HEK293 (cell line): ENCODE results near the gene GAL.

Experiments
- BCL11A ChIP-seq: fragments of 450-650 bp; formaldehyde crosslinking; IDR thresholded peaks from 2 replicates; pipeline ENCODE4 v1.5.1; 2016; ENCODE audit warnings: low read depth, missing biosample characterization, missing genetic modification characterization
- MYNN ChIP-seq: fragments of 450-650 bp; formaldehyde crosslinking; IDR thresholded peaks from 2 replicates; pipeline ENCODE4 v1.5.1; 2016; ENCODE audit warnings: missing biosample characterization, missing genetic modification characterization, borderline replicate concordance
- REST ChIP-seq: fragments of 450-650 bp; formaldehyde crosslinking; IDR thresholded peaks from 2 replicates; pipeline ENCODE4 v1.5.1; 2016; ENCODE audit warnings: missing biosample characterization, missing genetic modification characterization
- TCF7L2 ChIP-seq: IDR thresholded peaks from 2 replicates; pipeline ENCODE4 v1.6.1; 2011; ENCODE audit warnings: low read depth, mild to moderate bottlenecking, inconsistent platforms, low read length, moderate library complexity, borderline replicate concordance
- YY1 ChIP-seq: fragments of 450-650 bp; formaldehyde crosslinking; IDR thresholded peaks from 2 replicates; pipeline ENCODE4 v1.5.1; 2018; ENCODE audit warnings: missing biosample characterization, missing genetic modification characterization
- ZBTB7A ChIP-seq: fragments of 450-650 bp; formaldehyde crosslinking; IDR thresholded peaks from 2 replicates; pipeline ENCODE4 v1.5.1; 2016; ENCODE audit warnings: low read depth, missing biosample characterization, missing genetic modification characterization
- ZNF132 ChIP-seq: fragments of 450-650 bp; formaldehyde crosslinking; IDR thresholded peaks from 2 replicates; pipeline ENCODE4 v1.5.1; 2017; ENCODE audit warnings: missing biosample characterization, missing genetic modification characterization, borderline replicate concordance
- ZNF175 ChIP-seq: fragments of 450-650 bp; formaldehyde crosslinking; IDR thresholded peaks from 2 replicates; pipeline ENCODE4 v1.5.1; 2016; ENCODE audit warnings: missing biosample characterization, missing genetic modification characterization
- ZNF274 ChIP-seq, 2 experiments: fragments of 200-500 bp in 1 of 2; fragments of 450-650 bp in 1 of 2; sonication (Bioruptor generic) in 1 of 2; formaldehyde crosslinking in 1 of 2; IDR thresholded peaks; 2 replicates each; pipeline versions ENCODE4 v1.5.1 to v1.6.1; 2014 to 2016; ENCODE audit warnings: borderline replicate concordance in 1 of 2, inconsistent platforms in 1 of 2, low read length in 1 of 2, missing biosample characterization in 1 of 2, missing genetic modification characterization in 1 of 2
- ZNF596 ChIP-seq: fragments of 450-650 bp; IDR thresholded peaks from 2 replicates; pipeline ENCODE4 v1.5.0; 2018; ENCODE audit warnings: missing biosample characterization, mild to moderate bottlenecking, missing genetic modification characterization, moderate library complexity
- ZNF660 ChIP-seq: fragments of 450-650 bp; IDR thresholded peaks from 2 replicates; pipeline ENCODE4 v1.5.1; 2018; ENCODE audit warnings: missing biosample characterization, mild to moderate bottlenecking, missing genetic modification characterization
- ZNF791 ChIP-seq: fragments of 450-650 bp; formaldehyde crosslinking; IDR thresholded peaks from 2 replicates; pipeline ENCODE4 v1.5.1; 2016; ENCODE audit warnings: missing biosample characterization, missing genetic modification characterization
- TF ChIP-seq, protein P1 (sequence below): fragments of 450-650 bp; formaldehyde crosslinking; IDR thresholded peaks from 2 replicates; pipeline ENCODE4 v1.5.1; 2016; ENCODE audit warnings: missing biosample characterization, missing genetic modification characterization
- TF ChIP-seq, protein P2 (sequence below): fragments of 450-650 bp; formaldehyde crosslinking; IDR thresholded peaks from 2 replicates; pipeline ENCODE4 v1.5.1; 2016; ENCODE audit warnings: missing biosample characterization, missing genetic modification characterization, low read depth

DNA sequence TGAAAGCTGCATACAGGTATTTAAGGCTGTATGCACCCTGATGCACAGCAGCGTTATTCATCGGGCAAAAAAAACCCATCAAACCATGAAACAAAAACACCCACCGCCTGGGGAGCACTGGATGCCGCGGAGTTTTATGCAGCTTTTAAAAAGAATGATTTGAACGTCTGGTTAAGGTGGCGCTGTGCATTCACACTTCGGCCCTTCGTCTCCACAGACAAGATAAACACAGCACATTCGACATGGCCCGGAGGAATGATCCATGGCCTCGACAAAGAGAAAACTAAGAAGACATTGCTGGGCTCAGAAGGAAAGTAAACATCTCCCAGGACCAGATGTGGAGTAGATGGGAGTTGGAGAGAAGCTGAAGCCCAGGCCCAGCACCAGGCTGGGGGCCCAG is 40.8 kb upstream of the GAL start:
- TF ChIP-seq, protein P1, sequence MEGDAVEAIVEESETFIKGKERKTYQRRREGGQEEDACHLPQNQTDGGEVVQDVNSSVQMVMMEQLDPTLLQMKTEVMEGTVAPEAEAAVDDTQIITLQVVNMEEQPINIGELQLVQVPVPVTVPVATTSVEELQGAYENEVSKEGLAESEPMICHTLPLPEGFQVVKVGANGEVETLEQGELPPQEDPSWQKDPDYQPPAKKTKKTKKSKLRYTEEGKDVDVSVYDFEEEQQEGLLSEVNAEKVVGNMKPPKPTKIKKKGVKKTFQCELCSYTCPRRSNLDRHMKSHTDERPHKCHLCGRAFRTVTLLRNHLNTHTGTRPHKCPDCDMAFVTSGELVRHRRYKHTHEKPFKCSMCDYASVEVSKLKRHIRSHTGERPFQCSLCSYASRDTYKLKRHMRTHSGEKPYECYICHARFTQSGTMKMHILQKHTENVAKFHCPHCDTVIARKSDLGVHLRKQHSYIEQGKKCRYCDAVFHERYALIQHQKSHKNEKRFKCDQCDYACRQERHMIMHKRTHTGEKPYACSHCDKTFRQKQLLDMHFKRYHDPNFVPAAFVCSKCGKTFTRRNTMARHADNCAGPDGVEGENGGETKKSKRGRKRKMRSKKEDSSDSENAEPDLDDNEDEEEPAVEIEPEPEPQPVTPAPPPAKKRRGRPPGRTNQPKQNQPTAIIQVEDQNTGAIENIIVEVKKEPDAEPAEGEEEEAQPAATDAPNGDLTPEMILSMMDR: peak; percentile 40
- TF ChIP-seq ZNF791 (tag by site-specific recombination): no peak
- TF ChIP-seq YY1: no peak
- no peak for TF ChIP-seq ZBTB7A (tag by site-specific recombination)
- TF ChIP-seq, protein P2, sequence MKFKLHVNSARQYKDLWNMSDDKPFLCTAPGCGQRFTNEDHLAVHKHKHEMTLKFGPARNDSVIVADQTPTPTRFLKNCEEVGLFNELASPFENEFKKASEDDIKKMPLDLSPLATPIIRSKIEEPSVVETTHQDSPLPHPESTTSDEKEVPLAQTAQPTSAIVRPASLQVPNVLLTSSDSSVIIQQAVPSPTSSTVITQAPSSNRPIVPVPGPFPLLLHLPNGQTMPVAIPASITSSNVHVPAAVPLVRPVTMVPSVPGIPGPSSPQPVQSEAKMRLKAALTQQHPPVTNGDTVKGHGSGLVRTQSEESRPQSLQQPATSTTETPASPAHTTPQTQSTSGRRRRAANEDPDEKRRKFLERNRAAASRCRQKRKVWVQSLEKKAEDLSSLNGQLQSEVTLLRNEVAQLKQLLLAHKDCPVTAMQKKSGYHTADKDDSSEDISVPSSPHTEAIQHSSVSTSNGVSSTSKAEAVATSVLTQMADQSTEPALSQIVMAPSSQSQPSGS (tag by site-specific recombination): no peak
- no peak for TF ChIP-seq BCL11A (tag by site-specific recombination)
- TF ChIP-seq ZNF660: no peak
- TF ChIP-seq MYNN (tag by site-specific recombination): no peak
- TF ChIP-seq ZNF274 (IDR thresholded peaks at IDR 0.05; ENCODE audit: low read length): no peak
- no peak for TF ChIP-seq ZNF274 (tag by site-specific recombination; IDR thresholded peaks at IDR 0.05; ENCODE audit: borderline replicate concordance)
- TF ChIP-seq ZNF175 (tag by site-specific recombination): no peak
- no peak for TF ChIP-seq TCF7L2
- TF ChIP-seq ZNF132: no peak
- no peak for TF ChIP-seq ZNF596
- TF ChIP-seq REST (tag by site-specific recombination): no peak
